ENCODE results near the gene CIB2. TPM values are rescaled to one million over a fixed set of nuclear protein-coding genes. Genes with fewer than 3 reads are reported as not detected.
A peak's percentile ranks its signal among the peaks of the same experiment; 100 is the strongest.
"Not testable (repeated sequence)": the region's sequence is repeated elsewhere in the genome, so short reads cannot be mapped to it uniquely, and the experiment has no call there.

The CIB2 gene
- 15.6 TPM for polyA plus RNA-seq (ENCODE audit: insufficient read length)

- DNase-seq (ENCODE audit: low read depth), result peak; percentile 29
Observed at GRCh38 chr15:78131295-78132061, at the start of gene CIB2. TSS of gene CIB2 (minus strand) at chr15:78131445. CDS start at chr15:78131215, 230 bp downstream.

GRCh38 chr15:78179906-78180305 lies 48.7 kb upstream of the CIB2 start:
- no peak for DNase-seq (ENCODE audit: low read depth)

GRCh38 chr15:78179286-78179840 lies 48.1 kb upstream of the CIB2 start:
- DNase-seq (ENCODE audit: low read depth), result no peak

GRCh38 chr15:78178064-78178463 lies 46.8 kb upstream of the CIB2 start:
- DNase-seq (ENCODE audit: low read depth), result no peak

- DNase-seq (ENCODE audit: low read depth), result no peak
Observed at GRCh38 chr15:78177447-78177873, 46.2 kb upstream of the CIB2 start.

GRCh38 chr15:78175330-78175729 lies 44.1 kb upstream of the CIB2 start:
- DNase-seq (ENCODE audit: low read depth), result no peak

- no peak for DNase-seq (ENCODE audit: low read depth)
Observed at GRCh38 chr15:78174401-78174800, 43.2 kb upstream of the CIB2 start.

GRCh38 chr15:78171864-78172472 lies 40.7 kb upstream of the CIB2 start:
- no peak for DNase-seq (ENCODE audit: low read depth)

- no peak for DNase-seq (ENCODE audit: low read depth)
Observed at GRCh38 chr15:78170848-78171773, 39.9 kb upstream of the CIB2 start.

- DNase-seq (ENCODE audit: low read depth), result no peak
Observed at GRCh38 chr15:78168608-78169007, 37.4 kb upstream of the CIB2 start.

- no peak for DNase-seq (ENCODE audit: low read depth)
Observed at GRCh38 chr15:78167227-78167888, 36.1 kb upstream of the CIB2 start.

- DNase-seq (ENCODE audit: low read depth), result no peak
Observed at GRCh38 chr15:78164010-78164409, 32.8 kb upstream of the CIB2 start.

GRCh38 chr15:78162038-78162437 lies 30.8 kb upstream of the CIB2 start:
- no peak for DNase-seq (ENCODE audit: low read depth)

GRCh38 chr15:78159395-78159794 lies 28.1 kb upstream of the CIB2 start:
- no peak for DNase-seq (ENCODE audit: low read depth)

GRCh38 chr15:78157203-78157602 lies 26.0 kb upstream of the CIB2 start:
- no peak for DNase-seq (ENCODE audit: low read depth)

- DNase-seq (ENCODE audit: low read depth), result no peak
Observed at GRCh38 chr15:78156653-78157052, 25.4 kb upstream of the CIB2 start.

GRCh38 chr15:78155355-78155939 lies 24.2 kb upstream of the CIB2 start:
- DNase-seq (ENCODE audit: low read depth), result no peak

GRCh38 chr15:78154955-78155354 lies 23.7 kb upstream of the CIB2 start:
- DNase-seq (ENCODE audit: low read depth), result no peak

- DNase-seq (ENCODE audit: low read depth), result not testable (repeated sequence)
Observed at GRCh38 chr15:78151075-78151474, 19.8 kb upstream of the CIB2 start.

- no peak for DNase-seq (ENCODE audit: low read depth)
Observed at GRCh38 chr15:78149805-78150751, 18.8 kb upstream of the CIB2 start.
